Activated CD4-positive, alpha-beta T cell treated with anti-CD3 and anti-CD28 coated beads, Interleukin-2, amount 50 U/mL, for 4 hours (primary cell): ENCODE results near the gene LNPEP.
"Not testable (repeated sequence)": the region's sequence is repeated elsewhere in the genome, so short reads cannot be mapped to it uniquely, and the experiment has no call there.

Experiments used
- DNase-seq, 2 experiments: peaks; one replicate each; pipeline ENCODE4 v3.0.0-alpha.2; 2020

The LNPEP gene

GRCh38 chr5:96930589-96930988 lies 5.3 kb upstream of the LNPEP start:
- no peak for DNase-seq

- not testable (repeated sequence) for DNase-seq
These were observed 4.8 kb upstream of the LNPEP start for GRCh38 chr5:96931037-96931436.

GRCh38 chr5:96931605-96932004 lies 4.3 kb upstream of the LNPEP start:
- DNase-seq = no peak

- DNase-seq = no peak
These were observed 3.9 kb upstream of the LNPEP start for GRCh38 chr5:96932026-96932425.

- no peak for DNase-seq
These were observed 1.8 kb upstream of the LNPEP start for GRCh38 chr5:96933764-96934707.

- peak; percentile 82 to 85 for DNase-seq
These were observed 947 bp upstream of the LNPEP start for GRCh38 chr5:96934708-96935558.

- DNase-seq = peak; percentile 18 to 24
These were observed 796 bp downstream of the LNPEP start for GRCh38 chr5:96936431-96937320.

- DNase-seq = no peak
These were observed 4.7 kb downstream of the LNPEP start for GRCh38 chr5:96940586-96940985.

- DNase-seq = no peak
These were observed 5.3 kb downstream of the LNPEP start for GRCh38 chr5:96941140-96941539.

GRCh38 chr5:96942078-96942477 lies 6.2 kb downstream of the LNPEP start:
- DNase-seq = no peak

GRCh38 chr5:96942911-96943310 lies 7.0 kb downstream of the LNPEP start:
- no peak for DNase-seq

- no peak for DNase-seq
These were observed 7.9 kb downstream of the LNPEP start for GRCh38 chr5:96943799-96944198.

- DNase-seq = no peak
These were observed 9.4 kb downstream of the LNPEP start for GRCh38 chr5:96945144-96945897.

GRCh38 chr5:96946381-96946780 lies 10.5 kb downstream of the LNPEP start:
- DNase-seq = no peak

- no peak for DNase-seq
These were observed 16.4 kb downstream of the LNPEP start for GRCh38 chr5:96952118-96952750.

- DNase-seq = no peak
These were observed 17.3 kb downstream of the LNPEP start for GRCh38 chr5:96952974-96953730.

- no peak for DNase-seq
These were observed 21.6 kb downstream of the LNPEP start for GRCh38 chr5:96957254-96958049.

- no peak for DNase-seq
These were observed 23.1 kb downstream of the LNPEP start for GRCh38 chr5:96958977-96959376.

GRCh38 chr5:96961053-96961452 lies 25.2 kb downstream of the LNPEP start:
- DNase-seq = no peak

GRCh38 chr5:96962540-96962991 lies 26.7 kb downstream of the LNPEP start:
- no peak for DNase-seq
